GM12878 (cell line): ENCODE results near the gene IFI30. TPM values are rescaled to one million over a fixed set of nuclear protein-coding genes. Genes with fewer than 3 reads are reported as not detected.

Source experiments
- ATAC-seq: fragments of 200-7000 bp; cut with Tn5 transposase; 3 replicates; pipeline ENCODE4 v1.9.1; 2020; ENCODE audit warnings: mild to moderate bottlenecking, moderate library complexity
- BruUV-seq: library from RNA; stranded (reverse); fragments of 400-500 nt; replicated peaks from 2 replicates; lab custom pipeline; 2021; lab: Mats Ljungman, UMichigan
- CTCF ChIA-PET: fragments of 300-600 bp; sonication (Branson Sonifier 250); formaldehyde crosslinking; extraction: SDS; loops from one replicate; lab custom pipeline; 2021; ENCODE audit warnings: inconsistent platforms; lab: Yijun Ruan, JAX
- POLR2A ChIA-PET: fragments of 350-600 bp; formaldehyde crosslinking; extraction: SDS; loops from one replicate; lab custom pipeline; 2021; ENCODE audit warnings: inconsistent platforms; lab: Charles Lee
- RAD21 ChIA-PET: fragments of 300-600 bp; sonication (Branson Sonifier 250); formaldehyde crosslinking; loops from one replicate; lab custom pipeline; 2023; ENCODE audit warnings: antibody characterized with exemption; ENCODE audit not compliant: unreplicated experiment; lab: Charles Lee
- SMC1A ChIA-PET: fragments of 300-600 bp; sonication (Branson Sonifier 250); formaldehyde crosslinking; loops from one replicate; lab custom pipeline; 2023; ENCODE audit not compliant: unreplicated experiment, uncharacterized antibody; lab: Charles Lee
- DNase-seq: peaks from one replicate; pipeline ENCODE4 v3.0.0-alpha.2; 2011; ENCODE audit warnings: low read depth, low spot score
- FAIRE-seq: peaks from 3 replicates; lab custom pipeline; 2011; peaks lifted over from hg19 to GRCh38; lab: Jason Lieb, UNC
- H2AFZ ChIP-seq: 2 replicates; pipeline ENCODE4 v1.6.0; 2011; ENCODE audit warnings: low read depth, low read length, control low read depth; ENCODE audit not compliant: control insufficient read depth
- H3K27ac ChIP-seq: 2 replicates; pipeline ENCODE4 v1.5.1; 2011; ENCODE audit warnings: control low read depth; ENCODE audit not compliant: control insufficient read depth, insufficient read depth
- H3K27me3 ChIP-seq, 2 experiments: replicated peaks in 1 of 2; 2 replicates each; pipeline versions ENCODE4 v1.6.0 to v1.6.1; 2011; ENCODE audit warnings: low read length in 1 of 2; ENCODE audit not compliant: control insufficient read depth in 2 of 2, insufficient read depth in 2 of 2
- H3K36me3 ChIP-seq, 2 experiments: 2 replicates each; pipeline ENCODE4 v1.5.1; 2011; ENCODE audit warnings: low read length in 1 of 2; ENCODE audit not compliant: control insufficient read depth in 2 of 2, insufficient read depth in 2 of 2
- H3K4me1 ChIP-seq: 2 replicates; pipeline ENCODE4 v1.6.1; 2011; ENCODE audit warnings: mild to moderate bottlenecking, low read length, moderate library complexity, mixed read lengths; ENCODE audit not compliant: control insufficient read depth, insufficient read depth
- H3K4me2 ChIP-seq: 2 replicates; pipeline ENCODE4 v1.6.0; 2011; ENCODE audit warnings: control low read depth; ENCODE audit not compliant: control insufficient read depth, insufficient read depth
- H3K4me3 ChIP-seq: fragments of 200-600 bp; sonication (generic); 2 replicates; pipeline ENCODE4 v1.5.1; 2016
- H3K79me2 ChIP-seq: 2 replicates; pipeline ENCODE4 v1.6.0; 2011; ENCODE audit warnings: low read length; ENCODE audit not compliant: control insufficient read depth, insufficient read depth
- H3K9ac ChIP-seq: 2 replicates; pipeline ENCODE4 v1.8.0; 2011; ENCODE audit warnings: low read length, control low read depth, mixed read lengths; ENCODE audit not compliant: control insufficient read depth, insufficient read depth
- H3K9me3 ChIP-seq: replicated peaks from 3 replicates; pipeline ENCODE4 v1.5.1; 2011; ENCODE audit warnings: mild to moderate bottlenecking, low read length; ENCODE audit not compliant: control insufficient read depth, insufficient read depth
- H4K20me1 ChIP-seq: 2 replicates; pipeline ENCODE4 v1.6.0; 2011; ENCODE audit not compliant: control insufficient read depth, insufficient read depth
- BCL11A ChIP-seq: IDR thresholded peaks from 2 replicates; pipeline ENCODE4 v1.6.1; 2011; ENCODE audit warnings: low read depth, low read length
- ETV6 ChIP-seq, 2 experiments: fragments of 450-650 bp in 1 of 2; IDR thresholded peaks in 1 of 2; conservative IDR thresholded peaks in 1 of 2; 2 replicates each; pipeline ENCODE4 v1.6.1; 2014; ENCODE audit warnings: antibody characterized with exemption in 1 of 2, borderline replicate concordance in 1 of 2, low read depth in 1 of 2, mild to moderate bottlenecking in 1 of 2, moderate library complexity in 1 of 2
- FOXK2 ChIP-seq: fragments of 450-650 bp; IDR thresholded peaks from 2 replicates; pipeline ENCODE4 v1.6.1; 2017; ENCODE audit warnings: mild to moderate bottlenecking, moderate library complexity
- HDGF ChIP-seq: fragments of 450-650 bp; IDR thresholded peaks from 2 replicates; pipeline ENCODE4 v1.6.1; 2016; ENCODE audit warnings: antibody characterized with exemption
- NRF1 ChIP-seq: conservative IDR thresholded peaks from 2 replicates; pipeline ENCODE4 v1.6.1; 2011; ENCODE audit warnings: mild to moderate bottlenecking, low read depth, low read length, improper control_type of control experiment
- PAX8 ChIP-seq: fragments of 450-650 bp; IDR thresholded peaks from 2 replicates; pipeline ENCODE4 v1.6.1; 2017; ENCODE audit warnings: mild to moderate bottlenecking, moderate library complexity
- SIN3A ChIP-seq: IDR thresholded peaks from 2 replicates; pipeline ENCODE4 v1.6.1; 2012; ENCODE audit warnings: low read depth, low read length, improper control_type of control experiment
- TARDBP ChIP-seq: IDR thresholded peaks from 2 replicates; pipeline ENCODE4 v1.6.1; 2016; ENCODE audit warnings: borderline replicate concordance
- WGBS: methylation state at CpG from one replicate; pipeline ENCODE4 v1.1.6; 2016; ENCODE audit warnings: low lambda C conversion rate; ENCODE audit not compliant: insufficient replicate concordance, insufficient coverage; ENCODE audit errors: missing lambda C conversion rate; 5-methylcytosine and 5-hydroxymethylcytosine counted together
- in situ Hi-C: fragments of 300-500 bp; cut with MboI; formaldehyde crosslinking; loops from 9 replicates; pipeline ENCODE4 v1.14.3; 2018; ENCODE audit warnings: mixed read lengths
- intact Hi-C: fragments of 100-400 bp; cut with micrococcal nuclease; formaldehyde crosslinking; loops from one replicate; pipeline ENCODE4 v1.14.2; 2022; ENCODE audit not compliant: unreplicated experiment
- polyA plus RNA-seq, 11 experiments: library from polyadenylated mRNA; depleted of rRNA in 4 of 11; unstranded in 6 of 11; stranded (reverse) in 5 of 11; fragments of >200 nt; fragmentation: Nextera tagmentation in 4 of 11; fragmentation: Illumina TruSeq in 1 of 11; extraction: Ambion mirVana in 4 of 11; extraction: Trizol in 1 of 11; gene quantifications; 1 replicate in 1 of 11; 2 replicates in 10 of 11; pipeline versions ENCODE4 v1.2.1 to v1.2.3, GENCODE V29; 2011 to 2016; ENCODE audit warnings: inconsistent platforms in 2 of 11, missing spikeins in 2 of 11, low read depth in 1 of 11
- total RNA-seq, 4 experiments: library from RNA; depleted of rRNA in 3 of 4; stranded (reverse); fragments of >200 nt in 3 of 4; fragmentation: Illumina TruSeq in 1 of 4; extraction: Trizol in 1 of 4; gene quantifications; 2 replicates each; pipeline versions ENCODE4 v1.2.1 to v1.2.3, GENCODE V29; 2013 to 2021
- TF ChIP-seq, protein P1 (sequence below): fragments of 450-650 bp; IDR thresholded peaks from 2 replicates; pipeline ENCODE4 v1.6.1; 2016; ENCODE audit warnings: mild to moderate bottlenecking, moderate library complexity, borderline replicate concordance
- TF ChIP-seq, protein P2 (sequence below): fragments of 450-650 bp; conservative IDR thresholded peaks from 2 replicates; pipeline ENCODE4 v1.6.1; 2017; ENCODE audit warnings: mild to moderate bottlenecking, moderate library complexity
- TF ChIP-seq, protein P3 (sequence below): fragments of 450-650 bp; formaldehyde crosslinking; IDR thresholded peaks from 2 replicates; pipeline ENCODE4 v1.4.0; 2020; ENCODE audit warnings: mild to moderate bottlenecking, moderate library complexity

The IFI30 gene
- total and polyA plus RNA-seq, 10 of the 15 experiments (the other 5 are each of a cell fraction or from before 2014, with no cell fraction given): 221 to 1,112 (median 451) TPM

DNA sequence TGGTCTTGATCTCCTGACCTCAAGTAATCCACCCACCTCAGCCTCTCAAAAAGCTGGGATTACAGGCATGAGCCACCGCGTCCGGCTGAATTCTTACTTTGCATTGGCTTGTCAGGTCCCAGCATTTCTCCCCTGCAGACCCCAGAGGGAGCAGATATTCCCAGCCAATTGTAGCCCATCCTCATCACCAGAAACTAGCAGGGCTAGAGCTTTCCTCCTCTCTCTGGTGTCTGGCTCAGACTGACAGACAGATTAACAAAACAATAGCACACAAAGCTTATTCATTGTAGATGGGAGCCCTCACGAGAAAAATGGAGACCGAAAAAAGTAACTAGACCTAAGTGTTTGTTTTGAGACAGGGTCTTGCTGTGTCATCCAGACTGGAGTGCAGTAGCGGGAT, 11.9 kb downstream of the IFI30 start:
- no peaks in the 10 kb centered on the region for H3K79me2 ChIP-seq
- H3K36me3 ChIP-seq: no peaks in the 10 kb centered on the region
- no peak overlapping the region for H3K4me2 ChIP-seq
- H3K27me3 ChIP-seq: no peaks in the 10 kb centered on the region
- H3K27ac ChIP-seq: no peak overlapping the region
- H3K9me3 ChIP-seq: no peaks in the 10 kb centered on the region
- no peak overlapping the region for H3K4me3 ChIP-seq
- no peak for FAIRE-seq
- H4K20me1 ChIP-seq: no peaks in the 10 kb centered on the region
- ATAC-seq: no peak
- no peak for DNase-seq
- SMC1A ChIA-PET: interaction anchor here (0.6 to 2.0 kb wide), 6 partner anchors 9 to 207 kb away, joined by 3 to 7 read pairs (median 4); partner anchors contain the start of gene IFI30
- BruUV-seq: no TSS peak
- peaks cover 3% of the 10 kb centered on the region; the same call in 1 of the 2 replicates for H3K4me1 ChIP-seq
- H2AFZ ChIP-seq: no peak overlapping the region
- 89% methylated on average over 6 of the region's 6 CpGs for WGBS
- H3K9ac ChIP-seq: no peak overlapping the region
- intact Hi-C loops (no loop called here), in situ Hi-C loops (no loop called here)
- RAD21 ChIA-PET: interaction anchor here (0.7 to 1.8 kb wide), 5 partner anchors 10 to 143 kb away, joined by 3 to 4 read pairs (median 4); no protein-coding TSS in a partner anchor
- CTCF ChIA-PET: interaction anchor here (0.7 to 1.7 kb wide), 7 partner anchors 11 to 137 kb away, joined by 3 to 7 read pairs (median 3); no protein-coding TSS in a partner anchor
- POLR2A ChIA-PET: interaction anchor here (0.6 to 4.2 kb wide), 4 partner anchors 10 to 119 kb away, joined by 3 to 31 read pairs (median 8); no protein-coding TSS in a partner anchor
- TF ChIP-seq BCL11A: no peak
- no peak for TF ChIP-seq NRF1
- TF ChIP-seq, protein P1, sequence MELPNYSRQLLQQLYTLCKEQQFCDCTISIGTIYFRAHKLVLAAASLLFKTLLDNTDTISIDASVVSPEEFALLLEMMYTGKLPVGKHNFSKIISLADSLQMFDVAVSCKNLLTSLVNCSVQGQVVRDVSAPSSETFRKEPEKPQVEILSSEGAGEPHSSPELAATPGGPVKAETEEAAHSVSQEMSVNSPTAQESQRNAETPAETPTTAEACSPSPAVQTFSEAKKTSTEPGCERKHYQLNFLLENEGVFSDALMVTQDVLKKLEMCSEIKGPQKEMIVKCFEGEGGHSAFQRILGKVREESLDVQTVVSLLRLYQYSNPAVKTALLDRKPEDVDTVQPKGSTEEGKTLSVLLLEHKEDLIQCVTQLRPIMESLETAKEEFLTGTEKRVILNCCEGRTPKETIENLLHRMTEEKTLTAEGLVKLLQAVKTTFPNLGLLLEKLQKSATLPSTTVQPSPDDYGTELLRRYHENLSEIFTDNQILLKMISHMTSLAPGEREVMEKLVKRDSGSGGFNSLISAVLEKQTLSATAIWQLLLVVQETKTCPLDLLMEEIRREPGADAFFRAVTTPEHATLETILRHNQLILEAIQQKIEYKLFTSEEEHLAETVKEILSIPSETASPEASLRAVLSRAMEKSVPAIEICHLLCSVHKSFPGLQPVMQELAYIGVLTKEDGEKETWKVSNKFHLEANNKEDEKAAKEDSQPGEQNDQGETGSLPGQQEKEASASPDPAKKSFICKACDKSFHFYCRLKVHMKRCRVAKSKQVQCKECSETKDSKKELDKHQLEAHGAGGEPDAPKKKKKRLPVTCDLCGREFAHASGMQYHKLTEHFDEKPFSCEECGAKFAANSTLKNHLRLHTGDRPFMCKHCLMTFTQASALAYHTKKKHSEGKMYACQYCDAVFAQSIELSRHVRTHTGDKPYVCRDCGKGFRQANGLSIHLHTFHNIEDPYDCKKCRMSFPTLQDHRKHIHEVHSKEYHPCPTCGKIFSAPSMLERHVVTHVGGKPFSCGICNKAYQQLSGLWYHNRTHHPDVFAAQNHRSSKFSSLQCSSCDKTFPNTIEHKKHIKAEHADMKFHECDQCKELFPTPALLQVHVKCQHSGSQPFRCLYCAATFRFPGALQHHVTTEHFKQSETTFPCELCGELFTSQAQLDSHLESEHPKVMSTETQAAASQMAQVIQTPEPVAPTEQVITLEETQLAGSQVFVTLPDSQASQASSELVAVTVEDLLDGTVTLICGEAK: no peak
- TF ChIP-seq HDGF: no peak
- TF ChIP-seq, protein P2, sequence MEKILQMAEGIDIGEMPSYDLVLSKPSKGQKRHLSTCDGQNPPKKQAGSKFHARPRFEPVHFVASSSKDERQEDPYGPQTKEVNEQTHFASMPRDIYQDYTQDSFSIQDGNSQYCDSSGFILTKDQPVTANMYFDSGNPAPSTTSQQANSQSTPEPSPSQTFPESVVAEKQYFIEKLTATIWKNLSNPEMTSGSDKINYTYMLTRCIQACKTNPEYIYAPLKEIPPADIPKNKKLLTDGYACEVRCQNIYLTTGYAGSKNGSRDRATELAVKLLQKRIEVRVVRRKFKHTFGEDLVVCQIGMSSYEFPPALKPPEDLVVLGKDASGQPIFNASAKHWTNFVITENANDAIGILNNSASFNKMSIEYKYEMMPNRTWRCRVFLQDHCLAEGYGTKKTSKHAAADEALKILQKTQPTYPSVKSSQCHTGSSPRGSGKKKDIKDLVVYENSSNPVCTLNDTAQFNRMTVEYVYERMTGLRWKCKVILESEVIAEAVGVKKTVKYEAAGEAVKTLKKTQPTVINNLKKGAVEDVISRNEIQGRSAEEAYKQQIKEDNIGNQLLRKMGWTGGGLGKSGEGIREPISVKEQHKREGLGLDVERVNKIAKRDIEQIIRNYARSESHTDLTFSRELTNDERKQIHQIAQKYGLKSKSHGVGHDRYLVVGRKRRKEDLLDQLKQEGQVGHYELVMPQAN: no peak
- TF ChIP-seq FOXK2: no peak
- no peak for TF ChIP-seq PAX8
- no peak for TF ChIP-seq SIN3A
- TF ChIP-seq ETV6 (conservative IDR thresholded peaks at IDR 0.05 in 1 of 2, IDR thresholded peaks at IDR 0.05 in 1 of 2; ENCODE audit: borderline replicate concordance in 1 of 2, low read depth in 1 of 2): no peak
- no peak for TF ChIP-seq TARDBP
- TF ChIP-seq, protein P3, sequence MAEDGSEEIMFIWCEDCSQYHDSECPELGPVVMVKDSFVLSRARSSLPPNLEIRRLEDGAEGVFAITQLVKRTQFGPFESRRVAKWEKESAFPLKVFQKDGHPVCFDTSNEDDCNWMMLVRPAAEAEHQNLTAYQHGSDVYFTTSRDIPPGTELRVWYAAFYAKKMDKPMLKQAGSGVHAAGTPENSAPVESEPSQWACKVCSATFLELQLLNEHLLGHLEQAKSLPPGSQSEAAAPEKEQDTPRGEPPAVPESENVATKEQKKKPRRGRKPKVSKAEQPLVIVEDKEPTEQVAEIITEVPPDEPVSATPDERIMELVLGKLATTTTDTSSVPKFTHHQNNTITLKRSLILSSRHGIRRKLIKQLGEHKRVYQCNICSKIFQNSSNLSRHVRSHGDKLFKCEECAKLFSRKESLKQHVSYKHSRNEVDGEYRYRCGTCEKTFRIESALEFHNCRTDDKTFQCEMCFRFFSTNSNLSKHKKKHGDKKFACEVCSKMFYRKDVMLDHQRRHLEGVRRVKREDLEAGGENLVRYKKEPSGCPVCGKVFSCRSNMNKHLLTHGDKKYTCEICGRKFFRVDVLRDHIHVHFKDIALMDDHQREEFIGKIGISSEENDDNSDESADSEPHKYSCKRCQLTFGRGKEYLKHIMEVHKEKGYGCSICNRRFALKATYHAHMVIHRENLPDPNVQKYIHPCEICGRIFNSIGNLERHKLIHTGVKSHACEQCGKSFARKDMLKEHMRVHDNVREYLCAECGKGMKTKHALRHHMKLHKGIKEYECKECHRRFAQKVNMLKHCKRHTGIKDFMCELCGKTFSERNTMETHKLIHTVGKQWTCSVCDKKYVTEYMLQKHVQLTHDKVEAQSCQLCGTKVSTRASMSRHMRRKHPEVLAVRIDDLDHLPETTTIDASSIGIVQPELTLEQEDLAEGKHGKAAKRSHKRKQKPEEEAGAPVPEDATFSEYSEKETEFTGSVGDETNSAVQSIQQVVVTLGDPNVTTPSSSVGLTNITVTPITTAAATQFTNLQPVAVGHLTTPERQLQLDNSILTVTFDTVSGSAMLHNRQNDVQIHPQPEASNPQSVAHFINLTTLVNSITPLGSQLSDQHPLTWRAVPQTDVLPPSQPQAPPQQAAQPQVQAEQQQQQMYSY (CRISPR knock-in tag): no peak
